AG04450 (cell line): ENCODE results near the gene ABR. TPM values are rescaled to one million over a fixed set of nuclear protein-coding genes. Genes with fewer than 3 reads are reported as not detected.

Experiments
- CTCF ChIA-PET: fragments of 300-600, 350-600 bp; formaldehyde crosslinking; extraction: SDS; loops from one replicate; lab custom pipeline; 2022; ENCODE audit warnings: antibody characterized with exemption, inconsistent platforms; lab: Charles Lee
- POLR2A ChIA-PET: fragments of 350-600 bp; formaldehyde crosslinking; extraction: SDS; loops from one replicate; lab custom pipeline; 2021; ENCODE audit warnings: antibody characterized with exemption, inconsistent platforms; lab: Yijun Ruan, JAX
- DNase-seq: peaks from one replicate; pipeline ENCODE4 v3.0.0-alpha.2; 2011; ENCODE audit warnings: low read depth, low spot score
- H3K27ac ChIP-seq: one replicate; pipeline ENCODE4 v1.5.1; 2012; ENCODE audit warnings: low read depth, low read length, control low read depth
- H3K27me3 ChIP-seq: one replicate; pipeline ENCODE4 v1.6.0; 2012; ENCODE audit warnings: low read length; ENCODE audit not compliant: control insufficient read depth, insufficient read depth
- H3K4me3 ChIP-seq: 2 replicates; pipeline ENCODE4 v1.5.1; 2011; ENCODE audit warnings: mild to moderate bottlenecking, low read depth, low read length, control low read depth
- H3K9me3 ChIP-seq: 2 replicates; pipeline ENCODE4 v1.5.1; 2012; ENCODE audit warnings: low read length; ENCODE audit not compliant: control insufficient read depth, insufficient read depth
- polyA plus RNA-seq: library from polyadenylated mRNA; depleted of rRNA; stranded (reverse); fragments of >200 nt; gene quantifications from 2 replicates; pipeline ENCODE4 v1.2.3, GENCODE V29; 2011
- TF ChIP-seq, protein P1 (sequence below): IDR thresholded peaks from 2 replicates; pipeline ENCODE4 v1.5.1; 2011; ENCODE audit warnings: low read depth, low read length, control low read depth, inconsistent platforms

Gene ABR
- polyA plus RNA-seq, 1 experiment, result 64.3 TPM

DNA sequence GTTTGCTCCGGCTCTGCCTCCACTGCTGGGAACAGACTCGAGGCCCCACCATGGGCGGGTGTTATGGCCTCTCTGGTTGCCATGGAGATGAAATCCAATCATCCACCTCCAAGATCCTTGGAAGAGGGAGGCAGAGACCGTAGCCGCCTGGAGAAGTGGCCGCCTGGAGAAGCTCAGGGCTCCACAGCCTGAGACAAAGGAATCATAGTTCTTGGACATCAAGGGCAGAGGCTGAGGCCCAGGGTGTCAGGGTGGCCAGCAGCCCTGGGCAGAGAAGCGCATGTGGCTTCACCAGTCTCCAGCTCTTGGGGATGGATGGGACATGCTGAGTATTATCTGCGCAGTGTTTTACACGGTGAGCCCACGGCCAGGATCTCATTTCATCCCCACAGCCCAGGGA, 36.2 kb downstream of the ABR start:
- Histone ChIP-seq H3K4me3 (no peak overlapping the region), H3K27ac (no peak overlapping the region), H3K9me3 (peaks cover 4% of the 10 kb centered on the region; the same call in 1 of the 2 replicates), H3K27me3 (no peaks in the 10 kb centered on the region)
- CTCF ChIA-PET, result interaction anchor here (0.6 to 1.2 kb wide), 2 partner anchors 11 to 21 kb away, joined by 4 read pairs; no protein-coding TSS in a partner anchor
- TF ChIP-seq, protein P1, sequence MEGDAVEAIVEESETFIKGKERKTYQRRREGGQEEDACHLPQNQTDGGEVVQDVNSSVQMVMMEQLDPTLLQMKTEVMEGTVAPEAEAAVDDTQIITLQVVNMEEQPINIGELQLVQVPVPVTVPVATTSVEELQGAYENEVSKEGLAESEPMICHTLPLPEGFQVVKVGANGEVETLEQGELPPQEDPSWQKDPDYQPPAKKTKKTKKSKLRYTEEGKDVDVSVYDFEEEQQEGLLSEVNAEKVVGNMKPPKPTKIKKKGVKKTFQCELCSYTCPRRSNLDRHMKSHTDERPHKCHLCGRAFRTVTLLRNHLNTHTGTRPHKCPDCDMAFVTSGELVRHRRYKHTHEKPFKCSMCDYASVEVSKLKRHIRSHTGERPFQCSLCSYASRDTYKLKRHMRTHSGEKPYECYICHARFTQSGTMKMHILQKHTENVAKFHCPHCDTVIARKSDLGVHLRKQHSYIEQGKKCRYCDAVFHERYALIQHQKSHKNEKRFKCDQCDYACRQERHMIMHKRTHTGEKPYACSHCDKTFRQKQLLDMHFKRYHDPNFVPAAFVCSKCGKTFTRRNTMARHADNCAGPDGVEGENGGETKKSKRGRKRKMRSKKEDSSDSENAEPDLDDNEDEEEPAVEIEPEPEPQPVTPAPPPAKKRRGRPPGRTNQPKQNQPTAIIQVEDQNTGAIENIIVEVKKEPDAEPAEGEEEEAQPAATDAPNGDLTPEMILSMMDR, result no peak
- DNase-seq, result no peak
- POLR2A ChIA-PET, result no interaction called here

DNA sequence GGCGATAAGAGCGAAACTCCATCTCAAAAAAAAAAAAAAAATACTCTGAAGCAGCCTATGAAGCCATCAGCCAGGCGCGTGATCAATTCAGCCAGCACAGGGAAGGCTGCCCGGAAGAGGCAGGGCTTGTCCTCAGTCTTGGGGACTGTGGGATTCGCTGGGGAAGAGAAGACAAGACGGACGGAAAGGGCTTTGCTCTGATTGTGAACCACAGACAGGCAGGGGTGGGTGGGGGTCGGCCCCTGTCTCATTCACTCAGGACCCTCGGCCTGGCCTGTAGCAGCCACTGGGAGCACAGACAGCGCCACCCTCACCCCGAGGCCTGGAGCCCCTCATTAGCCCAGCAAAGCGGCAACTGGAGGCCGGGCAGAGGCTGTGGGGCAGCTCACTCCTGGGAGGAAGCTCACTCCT, 37.2 kb downstream of the ABR start:
- no peak overlapping the region for H3K27ac ChIP-seq
- H3K4me3 ChIP-seq, result no peak overlapping the region
- TF ChIP-seq, protein P1, result no peak
- no peak for DNase-seq
- peaks cover 4% of the 10 kb centered on the region; the same call in 1 of the 2 replicates for H3K9me3 ChIP-seq
- ChIA-PET CTCF (interaction anchor here (2.4 kb wide), 1 partner anchor 20 kb away, joined by 11 read pairs; no protein-coding TSS in a partner anchor), POLR2A (no interaction called here)
- no peaks in the 10 kb centered on the region for H3K27me3 ChIP-seq

DNA sequence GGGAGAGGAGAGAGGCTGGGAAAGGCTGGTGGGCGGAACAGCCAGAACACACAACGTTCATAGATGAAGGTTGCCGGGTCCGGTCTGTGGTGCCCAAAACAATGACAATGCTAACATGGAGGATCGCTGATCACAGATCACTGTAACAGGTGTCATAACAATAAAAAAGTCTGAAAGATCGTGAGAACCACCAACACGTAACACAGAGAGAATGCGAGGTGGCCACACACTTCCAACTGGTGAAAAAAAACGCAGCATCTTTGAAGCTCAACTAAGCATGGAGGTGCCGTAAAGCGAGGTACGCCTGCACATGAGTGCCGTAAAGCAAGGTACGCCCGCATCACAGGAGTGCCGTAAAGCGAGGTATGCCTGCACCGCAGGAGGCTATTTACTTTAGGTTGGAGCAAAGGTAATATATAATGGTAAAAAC, 42.3 kb downstream of the ABR start:
- POLR2A ChIA-PET, result interaction anchor here (0.8 kb wide), 1 partner anchor 22 kb away, joined by 4 read pairs; no protein-coding TSS in a partner anchor
- CTCF ChIA-PET, result interaction anchor here (1.3 to 2.0 kb wide), 2 partner anchors 10 to 15 kb away, joined by 5 to 11 read pairs; no protein-coding TSS in a partner anchor
- no peak for DNase-seq
- H3K9me3 ChIP-seq, result no peaks in the 10 kb centered on the region
- no peaks in the 10 kb centered on the region for H3K27me3 ChIP-seq
- TF ChIP-seq, protein P1, result no peak
- H3K27ac ChIP-seq, result no peak overlapping the region
- H3K4me3 ChIP-seq, result no peak overlapping the region

DNA sequence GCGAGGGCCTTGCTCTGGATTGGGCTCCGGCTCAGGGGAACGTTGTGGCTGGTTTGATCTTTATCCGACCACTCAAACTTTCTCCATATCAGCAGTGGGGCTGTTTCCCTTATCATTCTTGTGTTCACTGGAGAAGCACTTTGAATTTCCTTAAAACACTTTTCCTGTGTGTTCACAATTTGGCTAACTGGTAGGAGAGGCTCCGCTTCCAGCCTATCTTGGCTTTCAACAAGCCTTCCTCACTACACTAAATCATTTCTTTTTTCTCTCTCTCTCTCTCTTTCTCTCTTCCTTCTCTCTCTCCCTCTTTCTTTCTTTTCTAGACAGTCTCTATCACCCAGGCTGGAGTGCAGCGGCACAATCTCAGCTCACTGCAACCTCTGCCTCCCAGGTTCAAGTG, 43.0 kb downstream of the ABR start:
- no peak overlapping the region for H3K27ac ChIP-seq
- H3K27me3 ChIP-seq, result no peaks in the 10 kb centered on the region
- POLR2A ChIA-PET, result no interaction called here
- CTCF ChIA-PET, result interaction anchor here (3.1 kb wide), 1 partner anchor 14 kb away, joined by 11 read pairs; no protein-coding TSS in a partner anchor
- no peaks in the 10 kb centered on the region for H3K9me3 ChIP-seq
- TF ChIP-seq, protein P1, result no peak
- no peak for DNase-seq
- H3K4me3 ChIP-seq, result no peak overlapping the region

DNA sequence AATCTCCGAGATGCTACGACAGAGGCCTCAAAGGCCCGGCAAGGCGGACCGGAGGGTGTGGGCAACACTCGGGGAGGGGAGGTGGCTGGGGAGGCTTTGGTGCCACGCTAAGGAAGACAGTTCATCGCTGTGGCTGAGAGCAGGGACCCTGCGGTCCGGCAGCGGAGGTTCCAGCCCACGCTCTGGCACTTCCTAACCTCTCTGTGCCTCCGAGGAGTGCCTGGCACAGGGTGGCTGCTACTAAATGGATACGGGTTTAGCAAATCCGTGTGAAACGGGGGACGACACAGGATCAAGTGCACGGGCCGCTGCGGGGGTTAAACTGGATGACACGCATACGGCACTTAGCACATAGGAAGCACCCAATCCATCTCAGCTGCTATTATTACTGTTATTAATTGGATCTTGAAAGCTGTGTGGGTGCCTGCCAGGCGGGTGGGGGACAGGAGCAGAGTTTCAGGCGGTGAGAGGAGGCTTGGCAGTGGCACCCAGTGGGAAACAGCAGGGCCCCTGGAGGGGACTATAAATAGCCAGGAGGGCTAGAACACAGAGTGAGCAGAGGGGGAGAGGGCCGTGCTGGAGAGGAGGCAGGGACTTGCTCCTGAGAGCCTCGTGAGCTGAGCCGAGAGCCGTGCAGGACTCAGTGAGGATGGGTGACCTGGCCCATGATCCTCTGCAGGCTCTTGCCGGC, 45.0 kb downstream of the ABR start:
- no peak overlapping the region for H3K27ac ChIP-seq
- TF ChIP-seq, protein P1, result no peak
- ChIA-PET CTCF (interaction anchor here (3.1 kb wide), 1 partner anchor 12 kb away, joined by 11 read pairs; no protein-coding TSS in a partner anchor), POLR2A (no interaction called here)
- H3K9me3 ChIP-seq, result no peaks in the 10 kb centered on the region
- DNase-seq, result no peak
- H3K4me3 ChIP-seq, result no peak overlapping the region
- H3K27me3 ChIP-seq, result no peaks in the 10 kb centered on the region
